Cardiac muscle cell (in vitro differentiated cells and primary cell): ENCODE results near the gene CEACAM3. TPM values are rescaled to one million over a fixed set of nuclear protein-coding genes. Genes with fewer than 3 reads are reported as not detected.
"Not testable (repeated sequence)": the region's sequence is repeated elsewhere in the genome, so short reads cannot be mapped to it uniquely, and the experiment has no call there.

ENCODE experiments used
- DNase-seq, 2 donors: peaks; one replicate each; pipeline versions ENCODE4 v3.0.0 to v3.0.0-alpha.2; 2010 to 2017; ENCODE audit warnings: low read depth in 1 of 2, low spot score in 1 of 2
- H3K27ac ChIP-seq: fragments of 200-600 bp; sonication (generic); 2 replicates; pipeline ENCODE4 v1.5.1; 2016
- H3K27me3 ChIP-seq: fragments of 200-600 bp; sonication (generic); 2 replicates; pipeline ENCODE4 v1.6.0; 2016; ENCODE audit warnings: control low read depth
- H3K36me3 ChIP-seq: fragments of 200-600 bp; sonication (generic); 2 replicates; pipeline ENCODE4 v1.5.1; 2016; ENCODE audit warnings: control low read depth
- H3K4me1 ChIP-seq: fragments of 200-600 bp; sonication (generic); 2 replicates; pipeline ENCODE4 v1.8.1; 2017; ENCODE audit warnings: low read depth, mild to moderate bottlenecking, mixed run types
- H3K4me3 ChIP-seq: fragments of 200-600 bp; sonication (generic); 2 replicates; pipeline ENCODE4 v1.5.1; 2016; ENCODE audit warnings: mild to moderate bottlenecking
- H3K9me3 ChIP-seq: fragments of 200-600 bp; sonication (generic); 2 replicates; pipeline ENCODE4 v1.5.1; 2017; ENCODE audit warnings: low read depth, mild to moderate bottlenecking, control low read depth
- polyA plus RNA-seq: library from polyadenylated mRNA; unstranded; fragments of >200 nt; fragmentation: Nextera tagmentation; extraction: Ambion mirVana; gene quantifications from 2 replicates; pipeline ENCODE4 v1.2.1, GENCODE V29; 2016
- total RNA-seq: library from RNA; depleted of rRNA; stranded (reverse); fragments of >200 nt; gene quantifications from 2 replicates; pipeline ENCODE4 v1.2.3, GENCODE V29; 2016
- TF ChIP-seq, protein P1 (sequence below): IDR thresholded peaks from 2 replicates; pipeline ENCODE4 v1.5.1; 2012; ENCODE audit warnings: low read depth, mild to moderate bottlenecking, low read length

CEACAM3 gene
- not detected in 2 replicates for total RNA-seq
- polyA plus RNA-seq, result not detected in 2 replicates

DNA sequence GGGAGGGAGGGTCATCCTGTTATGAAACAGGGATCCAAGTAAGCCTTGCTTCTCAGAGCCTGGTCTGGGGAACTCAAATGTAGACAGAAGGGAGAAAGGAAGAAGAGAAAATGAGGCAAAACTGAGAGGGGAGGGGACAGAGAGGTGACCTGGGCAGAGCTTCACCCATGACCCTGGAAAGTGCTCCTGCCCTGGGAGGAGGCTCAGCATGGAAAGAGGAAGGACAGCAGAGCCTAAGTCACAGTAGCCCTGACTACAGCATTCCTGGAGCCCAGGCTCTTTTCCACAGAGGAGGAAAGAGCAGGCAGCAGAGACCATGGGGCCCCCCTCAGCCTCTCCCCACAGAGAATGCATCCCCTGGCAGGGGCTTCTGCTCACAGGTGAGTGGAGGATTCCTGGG, at the start of gene CEACAM3:
TSS of gene CEACAM3 (plus strand) at position 226 of the 400 bp plus-strand sequence. CDS start at position 317, 91 bp downstream.
- TF ChIP-seq, protein P1, sequence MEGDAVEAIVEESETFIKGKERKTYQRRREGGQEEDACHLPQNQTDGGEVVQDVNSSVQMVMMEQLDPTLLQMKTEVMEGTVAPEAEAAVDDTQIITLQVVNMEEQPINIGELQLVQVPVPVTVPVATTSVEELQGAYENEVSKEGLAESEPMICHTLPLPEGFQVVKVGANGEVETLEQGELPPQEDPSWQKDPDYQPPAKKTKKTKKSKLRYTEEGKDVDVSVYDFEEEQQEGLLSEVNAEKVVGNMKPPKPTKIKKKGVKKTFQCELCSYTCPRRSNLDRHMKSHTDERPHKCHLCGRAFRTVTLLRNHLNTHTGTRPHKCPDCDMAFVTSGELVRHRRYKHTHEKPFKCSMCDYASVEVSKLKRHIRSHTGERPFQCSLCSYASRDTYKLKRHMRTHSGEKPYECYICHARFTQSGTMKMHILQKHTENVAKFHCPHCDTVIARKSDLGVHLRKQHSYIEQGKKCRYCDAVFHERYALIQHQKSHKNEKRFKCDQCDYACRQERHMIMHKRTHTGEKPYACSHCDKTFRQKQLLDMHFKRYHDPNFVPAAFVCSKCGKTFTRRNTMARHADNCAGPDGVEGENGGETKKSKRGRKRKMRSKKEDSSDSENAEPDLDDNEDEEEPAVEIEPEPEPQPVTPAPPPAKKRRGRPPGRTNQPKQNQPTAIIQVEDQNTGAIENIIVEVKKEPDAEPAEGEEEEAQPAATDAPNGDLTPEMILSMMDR, result no peak
- H3K9me3 ChIP-seq, result no peaks in the 10 kb centered on the region

DNA sequence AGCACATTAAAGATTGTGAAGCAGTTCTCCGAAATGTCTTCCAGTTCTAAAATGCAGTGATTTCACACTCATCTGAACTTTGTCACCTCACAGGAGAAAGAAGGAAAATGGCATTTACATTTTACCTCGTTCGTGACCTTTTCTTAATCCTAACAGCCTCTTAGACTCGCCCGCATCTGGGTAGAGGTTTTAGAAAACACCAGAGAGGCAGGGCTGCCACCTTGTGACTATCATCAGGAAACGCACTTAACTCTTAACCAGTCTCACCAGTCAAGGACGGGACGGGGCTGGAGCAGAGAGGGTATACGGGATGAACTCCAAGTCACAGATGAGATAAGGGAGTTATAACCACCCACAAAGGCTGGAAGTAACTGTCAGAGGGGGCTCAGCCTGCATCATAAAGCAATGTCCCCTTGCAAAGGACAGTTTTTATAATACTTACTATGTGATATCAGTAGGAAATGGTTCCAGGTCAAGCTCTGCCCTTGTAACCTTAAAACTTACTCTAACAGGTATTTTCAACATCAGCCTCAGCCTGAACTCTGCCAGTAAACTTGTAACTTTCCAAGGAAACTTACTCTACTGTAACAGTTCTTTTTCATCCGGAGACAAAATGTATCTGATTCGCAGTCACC, 49.7 kb upstream of the CEACAM3 start:
- no peaks in the 10 kb centered on the region for H3K4me1 ChIP-seq
- H3K27me3 ChIP-seq, result no peaks in the 10 kb centered on the region
- H3K9me3 ChIP-seq, result no peaks in the 10 kb centered on the region
- H3K36me3 ChIP-seq, result no peaks in the 10 kb centered on the region
- peak in 1 of 2 donors; percentile 67 for DNase-seq
- H3K27ac ChIP-seq, result no peak overlapping the region
- TF ChIP-seq, protein P1, result peak; percentile 62
- no peak overlapping the region for H3K4me3 ChIP-seq

More for the DNA sequence above, at the start of gene CEACAM3:
- H3K36me3 ChIP-seq, result no peaks in the 10 kb centered on the region
- no peak for DNase-seq
- H3K27me3 ChIP-seq, result no peaks in the 10 kb centered on the region
- no peaks in the 10 kb centered on the region for H3K4me1 ChIP-seq
- no peak within 1 kb of the TSS for H3K4me3 ChIP-seq
- no peak within 1 kb of the TSS for H3K27ac ChIP-seq

DNA sequence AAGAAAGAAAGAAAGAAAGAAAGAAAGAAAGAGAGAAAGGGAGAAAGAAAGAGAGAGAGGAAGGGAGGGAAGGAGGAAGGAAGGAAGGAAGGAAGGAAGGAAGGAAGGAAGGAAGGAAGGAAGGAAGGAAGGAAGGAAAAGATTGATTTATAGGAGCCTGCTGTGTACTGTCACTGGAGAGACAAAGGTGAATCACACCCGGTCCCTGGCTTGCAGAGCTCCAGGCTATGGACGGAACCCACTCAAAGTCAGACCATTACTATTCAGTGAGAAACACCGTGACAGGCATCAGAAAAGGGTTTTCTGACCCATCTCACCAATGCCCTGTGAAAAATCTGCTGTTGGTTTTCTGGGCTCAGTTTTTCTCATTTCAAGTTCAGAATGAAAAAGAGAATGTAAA, 48.4 kb upstream of the CEACAM3 start:
- H3K27ac ChIP-seq, result no peak overlapping the region
- TF ChIP-seq, protein P1, result no peak
- DNase-seq, result no peak
- no peaks in the 10 kb centered on the region for H3K9me3 ChIP-seq
- no peaks in the 10 kb centered on the region for H3K4me1 ChIP-seq
- no peaks in the 10 kb centered on the region for H3K27me3 ChIP-seq
- H3K36me3 ChIP-seq, result no peaks in the 10 kb centered on the region
- H3K4me3 ChIP-seq, result no peak overlapping the region

DNA sequence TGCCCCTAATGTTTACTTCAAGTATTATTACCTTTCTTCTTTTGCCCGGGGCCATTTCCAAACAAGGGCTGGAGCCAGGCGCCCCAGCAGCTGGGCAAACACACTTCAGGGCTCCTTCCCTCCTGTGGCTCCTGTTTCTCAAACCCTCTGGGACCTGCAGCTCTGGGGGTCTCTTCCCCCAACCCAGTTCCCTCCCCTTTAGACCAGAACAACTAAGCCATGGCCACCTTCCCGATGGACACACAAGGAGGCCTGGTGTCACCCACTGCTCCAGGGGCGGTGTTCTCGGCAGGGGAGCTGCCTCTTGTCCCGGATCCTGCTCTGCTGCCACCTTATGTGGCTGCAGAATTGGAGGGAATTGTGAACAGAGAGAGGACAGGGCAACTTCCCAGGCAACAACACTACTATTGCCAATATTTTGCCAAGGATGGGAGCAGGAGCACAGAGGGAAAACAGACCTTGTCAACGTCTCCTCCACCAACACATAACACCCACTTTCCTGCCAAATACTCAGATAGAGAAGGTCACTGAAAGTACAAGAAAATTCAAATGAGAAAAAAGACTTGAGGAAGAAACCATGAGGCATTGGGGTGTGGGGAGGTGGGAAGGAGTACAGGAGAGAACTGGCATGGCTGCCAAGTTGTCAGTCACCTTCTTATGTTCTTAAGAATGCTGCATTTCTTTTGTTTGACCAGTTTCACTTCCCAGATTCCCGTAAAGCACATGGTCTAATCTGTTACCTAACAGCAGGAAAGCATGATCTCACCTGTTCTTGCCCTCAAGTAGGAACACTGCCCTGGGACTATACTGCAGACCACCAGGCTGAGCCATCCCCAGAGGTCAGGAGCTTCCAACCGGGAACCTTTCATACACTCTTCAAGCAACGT, 45.9 kb upstream of the CEACAM3 start:
- H3K36me3 ChIP-seq, H3K27ac ChIP-seq, H3K4me3 ChIP-seq, H3K4me1 ChIP-seq, H3K27me3 ChIP-seq, H3K9me3 ChIP-seq: not testable (repeated sequence)
- peak in 1 of 2 donors; percentile 3 for DNase-seq

DNA sequence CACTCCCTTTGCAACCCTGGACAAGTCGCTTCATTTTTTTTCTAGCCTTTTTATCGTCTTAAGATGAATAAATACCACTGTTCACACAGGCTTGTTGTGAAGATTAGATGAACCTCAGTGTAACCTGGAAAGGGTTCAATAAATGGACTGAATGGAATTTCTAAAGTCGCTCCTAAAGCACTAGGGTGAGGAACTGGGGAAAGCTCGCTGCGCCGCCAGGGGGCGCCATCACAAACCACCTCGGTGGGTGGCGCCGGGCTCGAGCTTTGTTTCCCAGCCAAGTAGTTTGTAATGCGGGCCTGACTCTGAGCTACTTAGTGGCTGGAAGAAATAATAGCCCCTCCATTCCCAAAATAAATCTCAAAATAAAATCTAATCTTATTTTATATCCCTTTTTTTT, 43.2 kb upstream of the CEACAM3 start:
- DNase-seq, result peak in 1 of 2 donors; percentile 40
- no peak overlapping the region for H3K4me3 ChIP-seq

More for the DNA sequence above, 43.2 kb upstream of the CEACAM3 start:
- Histone ChIP-seq H3K27ac (no peak overlapping the region), H3K27me3 (no peaks in the 10 kb centered on the region), H3K36me3 (no peaks in the 10 kb centered on the region), H3K9me3 (no peaks in the 10 kb centered on the region), H3K4me1 (no peaks in the 10 kb centered on the region)
- TF ChIP-seq, protein P1, result peak; percentile 73
